ENCODE results near the gene TSPAN5.

TSPAN5 gene

DNA sequence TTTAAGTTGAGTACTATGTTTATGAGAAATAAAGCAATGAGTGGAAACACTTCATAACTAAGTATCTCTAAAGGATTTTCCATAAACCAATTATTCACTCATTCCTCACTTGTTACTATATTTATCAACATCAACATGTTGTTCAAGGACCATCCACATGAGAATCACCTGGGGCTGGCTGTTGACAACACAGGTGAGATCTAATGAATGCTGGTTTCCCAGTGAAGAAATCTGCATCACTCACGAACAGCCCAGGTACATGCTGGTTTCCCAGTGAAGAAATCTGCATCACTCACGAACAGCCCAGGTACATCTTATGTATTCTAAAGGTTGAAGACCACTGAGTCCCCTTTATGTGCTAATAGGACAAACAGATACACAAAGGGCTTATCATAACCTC lies 32.5 kb downstream of the TSPAN5 start:
- FAIRE-seq (no peak), DNase-seq (ENCODE audit: insufficient read length, low spot score) (no peak)
- no peak for TF ChIP-seq TAF1 (IDR thresholded peaks at IDR 0.05; ENCODE audit: low read depth, low read length)
- no peak for TF ChIP-seq SPI1 (IDR thresholded peaks at IDR 0.05; ENCODE audit: low read depth, low read length)
- TF ChIP-seq POLR2A (IDR thresholded peaks at IDR 0.05; ENCODE audit: low read depth, low read length): no peak
- no peak for TF ChIP-seq POLR2AphosphoS5 (IDR thresholded peaks at IDR 0.05; ENCODE audit: low read depth, low read length)
- no peak for TF ChIP-seq POU2F2 (IDR thresholded peaks at IDR 0.05; ENCODE audit: low read depth, low read length)
- no peak for TF ChIP-seq PAX5 (IDR thresholded peaks at IDR 0.05; ENCODE audit: insufficient read depth, low read length, severe bottlenecking)

DNA sequence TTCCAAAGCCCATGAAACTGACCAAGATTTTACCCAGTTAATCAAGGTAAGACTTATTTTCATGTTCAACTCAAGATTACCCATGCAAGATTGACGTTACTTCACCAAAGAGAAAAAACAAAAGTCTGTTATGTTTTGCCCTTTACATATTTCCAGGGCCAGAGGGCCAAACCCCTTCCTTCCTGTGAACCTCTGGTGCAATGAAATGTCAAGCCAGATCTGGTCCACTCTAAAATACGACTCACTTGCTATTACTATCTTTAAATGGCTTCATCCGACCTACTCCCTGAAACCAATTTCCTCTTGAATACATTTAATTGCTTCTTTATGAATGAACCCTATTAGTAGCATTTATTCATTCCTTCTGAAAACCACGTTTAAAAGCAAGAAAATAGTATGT lies 33.0 kb downstream of the TSPAN5 start:
- TF ChIP-seq POU2F2 (IDR thresholded peaks at IDR 0.05; ENCODE audit: low read depth, low read length): no peak
- no peak for TF ChIP-seq SPI1 (IDR thresholded peaks at IDR 0.05; ENCODE audit: low read depth, low read length)
- DNase-seq (ENCODE audit: insufficient read length, low spot score) (no peak), FAIRE-seq (no peak)

DNA sequence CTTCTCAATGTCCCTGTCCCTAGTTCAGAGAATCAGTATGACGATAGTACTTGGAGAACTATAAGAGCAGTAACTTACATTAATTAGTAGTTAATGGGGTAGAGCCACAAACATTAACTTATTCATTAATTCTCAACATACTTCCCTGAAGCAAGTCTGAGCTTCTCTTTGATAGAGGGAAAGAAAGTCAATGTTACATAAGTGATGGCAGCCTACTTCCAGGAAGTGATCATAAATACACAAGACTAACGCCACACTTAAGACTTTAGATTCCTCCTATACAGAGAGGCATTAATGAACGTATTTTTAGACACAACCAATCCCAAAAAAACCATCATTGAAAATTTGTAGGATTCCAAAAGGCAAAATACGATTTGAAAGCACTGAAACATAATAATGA lies 33.8 kb downstream of the TSPAN5 start:
- TF ChIP-seq POLR2AphosphoS5 (IDR thresholded peaks at IDR 0.05; ENCODE audit: low read depth, low read length) (no peak), SPI1 (IDR thresholded peaks at IDR 0.05; ENCODE audit: low read depth, low read length) (no peak), TAF1 (IDR thresholded peaks at IDR 0.05; ENCODE audit: low read depth, low read length) (no peak), PAX5 (IDR thresholded peaks at IDR 0.05; ENCODE audit: insufficient read depth, low read length, severe bottlenecking) (no peak), POLR2A (IDR thresholded peaks at IDR 0.05; ENCODE audit: low read depth, low read length) (no peak), POU2F2 (IDR thresholded peaks at IDR 0.05; ENCODE audit: low read depth, low read length) (no peak)
- no peak for DNase-seq (ENCODE audit: insufficient read length, low spot score)
- no peak for FAIRE-seq

DNA sequence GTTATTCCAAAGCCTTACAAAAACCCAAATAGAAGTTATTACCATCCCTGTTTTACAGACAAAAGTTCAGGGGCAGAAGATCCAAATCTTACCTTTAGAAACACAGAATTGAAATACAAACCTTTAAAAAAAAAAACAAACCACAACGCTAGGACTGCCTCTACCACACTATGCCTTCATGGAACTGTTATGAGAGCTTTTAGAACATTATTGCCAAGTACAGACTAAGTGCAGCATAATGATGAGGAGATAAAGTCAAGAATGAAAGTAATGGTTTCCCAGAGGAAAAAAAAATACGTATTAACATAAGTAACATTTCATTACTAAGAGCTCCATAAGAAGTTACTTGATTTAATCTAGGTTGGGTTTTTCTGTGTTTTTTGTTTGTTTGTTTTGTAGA lies 34.3 kb downstream of the TSPAN5 start:
- no peak for FAIRE-seq
- no peak for TF ChIP-seq SPI1 (IDR thresholded peaks at IDR 0.05; ENCODE audit: low read depth, low read length)
- no peak for TF ChIP-seq PAX5 (IDR thresholded peaks at IDR 0.05; ENCODE audit: insufficient read depth, low read length, severe bottlenecking)
- no peak for TF ChIP-seq POLR2AphosphoS5 (IDR thresholded peaks at IDR 0.05; ENCODE audit: low read depth, low read length)
- TF ChIP-seq POU2F2 (IDR thresholded peaks at IDR 0.05; ENCODE audit: low read depth, low read length): no peak
- no peak for TF ChIP-seq TAF1 (IDR thresholded peaks at IDR 0.05; ENCODE audit: low read depth, low read length)
- no peak for TF ChIP-seq POLR2A (IDR thresholded peaks at IDR 0.05; ENCODE audit: low read depth, low read length)

DNA sequence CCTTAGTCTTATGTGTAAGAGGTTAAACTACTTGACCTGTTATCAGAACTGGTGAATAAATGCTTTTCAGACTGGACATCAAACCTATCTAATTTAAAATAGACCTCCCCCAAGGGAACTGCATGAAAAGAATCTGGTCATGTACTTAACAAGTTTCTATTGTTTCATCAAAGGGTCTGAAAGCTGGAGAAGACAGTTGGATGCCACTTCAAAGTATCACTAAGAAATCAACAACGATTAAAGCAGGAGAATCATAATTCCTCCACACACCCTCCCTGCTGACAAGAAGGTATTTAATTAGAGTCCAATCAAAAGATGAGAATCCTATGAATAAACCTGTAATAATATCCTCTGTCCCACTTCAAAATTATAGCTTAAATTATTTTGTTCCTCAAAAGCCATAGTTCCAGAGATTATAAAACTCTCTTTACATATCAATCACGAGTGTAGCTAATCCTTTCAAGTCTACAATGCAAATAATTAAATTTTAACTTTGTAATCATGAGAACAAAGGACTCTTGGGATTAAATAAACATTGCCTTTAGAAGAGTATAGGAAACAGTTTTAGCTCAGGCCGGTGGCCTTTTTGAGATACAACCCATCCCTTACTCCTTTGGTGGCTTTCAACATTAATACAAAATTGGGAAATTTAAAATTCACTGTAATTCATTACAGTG lies 35.1 kb downstream of the TSPAN5 start:
- no peak for TF ChIP-seq POU2F2 (IDR thresholded peaks at IDR 0.05; ENCODE audit: low read depth, low read length)
- no peak for TF ChIP-seq POLR2A (IDR thresholded peaks at IDR 0.05; ENCODE audit: low read depth, low read length)
- TF ChIP-seq POLR2AphosphoS5 (IDR thresholded peaks at IDR 0.05; ENCODE audit: low read depth, low read length): no peak
- no peak for TF ChIP-seq TAF1 (IDR thresholded peaks at IDR 0.05; ENCODE audit: low read depth, low read length)
- no peak for TF ChIP-seq PAX5 (IDR thresholded peaks at IDR 0.05; ENCODE audit: insufficient read depth, low read length, severe bottlenecking)
- no peak for TF ChIP-seq SPI1 (IDR thresholded peaks at IDR 0.05; ENCODE audit: low read depth, low read length)
- FAIRE-seq (no peak), DNase-seq (ENCODE audit: insufficient read length, low spot score) (no peak)

More for the DNA sequence above, 34.3 kb downstream of the TSPAN5 start:
- no peak for DNase-seq (ENCODE audit: insufficient read length, low spot score)

DNA sequence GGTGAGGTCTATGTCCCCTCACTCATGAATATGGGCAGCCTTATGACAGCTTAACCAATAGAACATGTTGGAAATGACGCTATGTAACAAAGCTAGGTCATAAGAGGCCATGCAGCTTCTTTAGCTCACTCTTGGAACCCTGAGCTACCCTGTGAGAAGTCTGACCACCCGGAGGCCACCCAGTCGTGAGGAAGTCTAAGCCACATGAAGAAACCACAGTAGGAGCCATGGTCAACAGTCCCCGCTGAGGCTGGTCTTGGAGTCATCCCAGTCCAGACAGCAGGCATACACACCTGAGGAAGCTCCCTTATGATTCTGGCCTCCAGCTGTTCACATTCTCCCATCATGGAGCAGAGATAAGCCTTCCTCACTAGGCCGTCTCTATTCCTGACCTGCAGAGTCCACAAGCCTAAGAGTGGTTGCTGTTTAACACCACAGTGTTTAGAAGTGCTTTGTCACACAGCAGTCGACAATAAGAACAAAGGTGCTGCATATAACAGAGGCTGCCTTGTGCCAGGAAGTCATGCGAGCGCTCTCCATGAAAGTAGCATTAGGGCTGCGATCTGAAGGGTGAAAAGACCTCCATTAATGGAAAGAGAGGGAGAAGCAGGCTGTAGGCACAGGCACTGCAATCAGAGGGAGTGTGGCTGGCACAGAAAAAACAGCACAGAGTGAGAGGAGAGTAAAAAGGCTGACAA lies 38.2 kb downstream of the TSPAN5 start:
- no peak for DNase-seq (ENCODE audit: insufficient read length, low spot score)
- no peak for TF ChIP-seq PAX5 (IDR thresholded peaks at IDR 0.05; ENCODE audit: insufficient read depth, low read length, severe bottlenecking)
- TF ChIP-seq SPI1 (IDR thresholded peaks at IDR 0.05; ENCODE audit: low read depth, low read length): no peak
- TF ChIP-seq TAF1 (IDR thresholded peaks at IDR 0.05; ENCODE audit: low read depth, low read length): no peak
- no peak for TF ChIP-seq POLR2A (IDR thresholded peaks at IDR 0.05; ENCODE audit: low read depth, low read length)
- FAIRE-seq: no peak

DNA sequence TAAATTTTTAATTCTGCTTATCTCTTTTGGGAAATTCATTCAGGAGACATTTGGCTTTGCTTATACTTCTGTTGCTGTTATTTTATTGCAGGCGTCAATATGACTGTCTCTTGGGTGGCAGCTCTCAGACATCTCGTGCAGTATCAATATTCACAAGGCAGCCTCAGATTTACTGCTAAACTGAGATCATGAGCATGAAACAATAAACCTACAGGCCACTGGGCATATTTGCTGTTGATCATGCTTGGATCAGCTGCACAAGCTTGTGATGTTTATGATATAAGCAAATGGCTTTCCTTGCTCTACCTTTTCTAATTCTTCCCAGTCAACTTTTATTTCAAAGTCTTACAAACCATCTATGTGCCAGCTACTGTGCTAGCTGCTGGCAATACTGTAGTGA lies 39.2 kb downstream of the TSPAN5 start:
- DNase-seq (ENCODE audit: insufficient read length, low spot score) (no peak), FAIRE-seq (no peak)
- no peak for TF ChIP-seq TAF1 (IDR thresholded peaks at IDR 0.05; ENCODE audit: low read depth, low read length)
- TF ChIP-seq PAX5 (IDR thresholded peaks at IDR 0.05; ENCODE audit: insufficient read depth, low read length, severe bottlenecking): no peak
- no peak for TF ChIP-seq POLR2AphosphoS5 (IDR thresholded peaks at IDR 0.05; ENCODE audit: low read depth, low read length)
- no peak for TF ChIP-seq POU2F2 (IDR thresholded peaks at IDR 0.05; ENCODE audit: low read depth, low read length)
- TF ChIP-seq SPI1 (IDR thresholded peaks at IDR 0.05; ENCODE audit: low read depth, low read length): no peak
- no peak for TF ChIP-seq POLR2A (IDR thresholded peaks at IDR 0.05; ENCODE audit: low read depth, low read length)

DNA sequence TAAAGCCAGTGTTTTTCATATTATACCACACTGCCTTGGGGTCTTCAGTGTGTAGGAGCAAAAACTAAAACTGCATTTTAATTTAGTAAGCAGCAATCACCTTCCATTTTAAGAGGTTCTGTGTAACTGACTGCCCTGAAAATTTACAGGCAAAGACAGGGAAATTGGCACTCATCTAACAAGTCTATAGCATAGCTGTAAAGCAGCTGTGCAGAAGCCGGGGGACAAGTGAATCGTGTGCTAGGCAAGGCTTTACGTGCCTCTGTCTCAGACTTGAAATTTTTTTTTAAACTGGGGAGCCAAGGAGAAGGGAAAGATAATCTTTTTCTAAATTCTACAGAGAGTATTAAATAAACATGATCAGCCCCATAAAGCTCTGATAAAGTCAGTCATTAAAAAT lies 39.7 kb downstream of the TSPAN5 start:
- DNase-seq (ENCODE audit: insufficient read length, low spot score) (no peak), FAIRE-seq (no peak)
- TF ChIP-seq POLR2AphosphoS5 (IDR thresholded peaks at IDR 0.05; ENCODE audit: low read depth, low read length): no peak
- TF ChIP-seq SPI1 (IDR thresholded peaks at IDR 0.05; ENCODE audit: low read depth, low read length): no peak

DNA sequence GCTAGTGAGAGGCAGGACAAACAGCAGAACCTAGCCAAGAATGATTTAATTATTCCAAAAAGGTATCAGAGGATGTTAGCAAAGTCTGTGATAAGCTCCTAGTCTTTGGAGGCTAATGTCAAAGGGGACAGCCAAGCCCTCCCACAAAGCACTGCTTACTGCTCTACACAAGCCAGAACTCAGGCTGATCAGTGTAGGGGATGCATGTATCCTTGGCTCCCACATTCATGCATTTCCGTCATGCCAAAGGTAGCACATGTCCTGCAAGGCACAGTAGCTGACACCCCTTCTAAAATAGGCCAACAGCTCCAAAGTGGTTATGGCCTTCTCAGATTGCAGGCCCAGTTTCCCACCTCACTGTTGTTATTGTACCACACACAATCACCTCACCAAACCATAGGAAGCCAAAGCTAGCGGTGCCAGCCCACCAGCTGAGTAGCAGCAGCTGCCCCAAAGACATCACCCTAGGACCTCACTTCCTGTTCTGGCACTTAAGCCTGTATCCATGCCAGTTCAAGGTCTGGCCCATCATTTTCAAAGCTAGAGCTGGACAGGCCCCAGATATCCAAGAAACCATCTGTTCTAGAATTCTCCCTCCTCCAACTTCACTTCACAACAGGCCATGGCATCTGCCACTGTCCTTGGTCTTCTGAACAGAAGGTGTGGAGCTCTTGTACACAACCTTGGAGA lies 40.9 kb downstream of the TSPAN5 start:
- TF ChIP-seq PAX5 (IDR thresholded peaks at IDR 0.05; ENCODE audit: insufficient read depth, low read length, severe bottlenecking): no peak
- no peak for TF ChIP-seq TAF1 (IDR thresholded peaks at IDR 0.05; ENCODE audit: low read depth, low read length)
- no peak for TF ChIP-seq SPI1 (IDR thresholded peaks at IDR 0.05; ENCODE audit: low read depth, low read length)
- no peak for TF ChIP-seq POLR2A (IDR thresholded peaks at IDR 0.05; ENCODE audit: low read depth, low read length)
- no peak for TF ChIP-seq POLR2AphosphoS5 (IDR thresholded peaks at IDR 0.05; ENCODE audit: low read depth, low read length)
- TF ChIP-seq POU2F2 (IDR thresholded peaks at IDR 0.05; ENCODE audit: low read depth, low read length): no peak
- no peak for FAIRE-seq
- no peak for DNase-seq (ENCODE audit: insufficient read length, low spot score)
